Measurements from ENCODE around the gene CMTM3.

Gene CMTM3

DNA sequence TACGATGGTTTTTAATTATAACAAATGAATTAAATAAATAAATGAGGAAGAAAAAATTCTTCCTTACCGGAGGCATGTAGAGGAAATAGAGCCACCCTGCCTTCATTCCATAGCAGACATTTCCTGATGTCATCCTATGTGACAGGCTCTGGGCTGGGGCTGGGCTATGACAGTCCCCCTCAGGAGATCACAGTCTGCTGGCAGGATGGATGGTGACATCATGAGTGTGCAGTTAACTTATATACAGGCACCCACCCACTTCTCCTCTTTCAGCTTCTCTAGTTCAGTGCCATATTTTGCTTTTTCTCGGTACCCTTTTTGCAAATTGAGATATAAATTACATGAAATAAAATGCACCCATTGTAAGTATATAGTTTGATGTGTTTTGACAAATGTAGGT lies 6.4 kb upstream of the CMTM3 start:
- ChIA-PET POLR2A (no interaction called here), CTCF (interaction anchor here (1.5 to 5.7 kb wide), 4 partner anchors 8 to 254 kb away, joined by 3 to 32 read pairs (median 13); no protein-coding TSS in a partner anchor)
- no peak for DNase-seq (ENCODE audit: extremely low spot score)
- TF ChIP-seq CTCF (IDR thresholded peaks at IDR 0.05; ENCODE audit: control extremely low read depth, extremely low read depth, low read depth, missing control alignments), result no peak

GRCh38 chr16:66599726-66600125 lies 4.8 kb upstream of the CMTM3 start:
- DNase-seq (ENCODE audit: extremely low spot score), result no peak
- ChIA-PET CTCF (interaction anchor here (0.7 to 5.7 kb wide), 5 partner anchors 8 to 78 kb away, joined by 3 to 32 read pairs (median 4); no protein-coding TSS in a partner anchor), POLR2A (no interaction called here)
- no peak for TF ChIP-seq CTCF (IDR thresholded peaks at IDR 0.05; ENCODE audit: control extremely low read depth, extremely low read depth, low read depth, missing control alignments)

DNA sequence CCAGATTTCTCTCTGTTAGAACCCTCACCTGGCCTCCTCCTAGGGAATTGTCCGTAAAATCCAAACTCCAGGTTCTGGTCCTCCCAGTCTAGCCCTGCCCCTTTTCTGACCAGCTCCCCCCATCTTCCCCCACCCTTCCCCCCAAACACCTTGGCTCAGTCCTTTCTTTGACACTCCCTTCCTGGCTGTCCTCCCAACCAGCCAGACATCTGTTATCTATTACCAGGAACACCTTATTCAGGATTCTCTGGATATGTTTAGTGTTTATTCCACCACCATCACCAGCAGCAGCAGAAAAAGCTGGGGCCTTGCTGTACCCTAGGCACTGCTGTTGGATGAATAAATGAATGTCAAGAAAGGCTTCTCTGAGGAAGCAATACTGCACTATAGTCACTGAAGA lies 4.0 kb upstream of the CMTM3 start:
- no peak for DNase-seq (ENCODE audit: extremely low spot score)
- CTCF ChIA-PET, result interaction anchor here (5.7 kb wide), 1 partner anchor 11 kb away, joined by 23 read pairs; no protein-coding TSS in a partner anchor
- no peak for TF ChIP-seq CTCF (IDR thresholded peaks at IDR 0.05; ENCODE audit: control extremely low read depth, extremely low read depth, low read depth, missing control alignments)
- POLR2A ChIA-PET, result no interaction called here

DNA sequence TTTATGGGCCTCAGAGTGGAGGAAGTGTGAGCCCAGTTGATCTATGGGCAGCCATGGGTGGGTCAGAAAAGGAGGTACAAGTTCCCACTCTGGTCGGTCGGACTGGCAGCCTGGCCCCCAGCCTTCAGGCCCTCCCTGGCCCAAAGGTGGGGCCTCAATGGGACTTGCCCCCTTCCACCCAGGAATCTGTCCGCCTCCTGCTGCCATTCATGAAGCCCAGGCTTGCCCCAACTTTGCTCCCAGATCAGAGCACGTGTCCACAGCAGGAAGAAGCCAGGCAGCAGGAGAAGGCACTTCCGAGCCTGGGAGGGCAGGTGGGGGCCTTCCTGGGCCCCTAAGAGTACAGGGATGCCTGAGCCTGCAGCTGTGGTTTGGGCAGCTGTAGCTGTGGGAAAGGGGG lies 3.0 kb upstream of the CMTM3 start:
- no peak for TF ChIP-seq CTCF (IDR thresholded peaks at IDR 0.05; ENCODE audit: control extremely low read depth, extremely low read depth, low read depth, missing control alignments)
- ChIA-PET POLR2A (no interaction called here), CTCF (interaction anchor here (1.3 to 5.7 kb wide), 3 partner anchors 12 to 114 kb away, joined by 3 to 23 read pairs (median 6); no protein-coding TSS in a partner anchor)
- no peak for DNase-seq (ENCODE audit: extremely low spot score)

GRCh38 chr16:66603537-66604375 lies 748 bp upstream of the CMTM3 start:
- peak; percentile 61 for DNase-seq (ENCODE audit: extremely low spot score)
- CTCF ChIA-PET, result interaction anchor here (0.6 to 2.5 kb wide), 12 partner anchors 9 to 197 kb away, joined by 3 to 8 read pairs (median 3); partner anchors contain the start of gene CKLF
- POLR2A ChIA-PET, result interaction anchor here (0.6 kb wide), 1 partner anchor 52 kb away, joined by 3 read pairs; no protein-coding TSS in a partner anchor
- TF ChIP-seq CTCF (IDR thresholded peaks at IDR 0.05; ENCODE audit: control extremely low read depth, extremely low read depth, low read depth, missing control alignments), result no peak

GRCh38 chr16:66605177-66605978 lies 874 bp downstream of the CMTM3 start:
- POLR2A ChIA-PET, result no interaction called here
- DNase-seq (ENCODE audit: extremely low spot score), result peak; percentile 68
- CTCF ChIA-PET, result interaction anchor here (0.5 to 3.3 kb wide), 10 partner anchors 11 to 263 kb away, joined by 3 to 23 read pairs (median 3); no protein-coding TSS in a partner anchor
- no peak for TF ChIP-seq CTCF (IDR thresholded peaks at IDR 0.05; ENCODE audit: control extremely low read depth, extremely low read depth, low read depth, missing control alignments)

Data from GM10248 (cell line).